NT2/D1 (cell line): ENCODE data around the gene PARL.

ENCODE experiments used
- SUZ12 ChIP-seq: IDR thresholded peaks from 2 replicates; pipeline ENCODE4 v1.6.1; 2011; ENCODE audit not compliant: insufficient read length, insufficient read depth; ENCODE audit errors: extremely low read depth
- YY1 ChIP-seq: IDR thresholded peaks from 2 replicates; pipeline ENCODE4 v1.6.1; 2011; ENCODE audit not compliant: insufficient read length, insufficient read depth
- ZNF274 ChIP-seq: IDR thresholded peaks from 2 replicates; pipeline ENCODE4 v1.6.1; 2011; ENCODE audit warnings: mild to moderate bottlenecking, low read depth, low read length

GRCh38 chr3:183913580-183913920 is 28.9 kb upstream of the PARL start:
- TF ChIP-seq ZNF274: no peak
- no peak for TF ChIP-seq YY1
- TF ChIP-seq SUZ12: no peak
